GM12878 (cell line): ENCODE measurements around the gene RHCG.

ENCODE experiments used
- BCL3 ChIP-seq: IDR thresholded peaks from 2 replicates; pipeline ENCODE4 v1.6.1; 2011; ENCODE audit warnings: borderline replicate concordance, low read depth, mild to moderate bottlenecking, moderate library complexity, low read length; ENCODE audit not compliant: insufficient read depth, poor library complexity, severe bottlenecking
- GABPA ChIP-seq: IDR thresholded peaks from 2 replicates; pipeline ENCODE4 v1.6.1; 2014; ENCODE audit warnings: antibody characterized with exemption, low read depth, mild to moderate bottlenecking, inconsistent platforms
- MXI1 ChIP-seq: fragments of 150-350 bp; IDR thresholded peaks from 2 replicates; pipeline ENCODE4 v1.6.1; 2011; ENCODE audit warnings: low read depth, mild to moderate bottlenecking, inconsistent platforms, low read length, improper control_type of control experiment
- NFYA ChIP-seq: IDR thresholded peaks from 2 replicates; pipeline ENCODE4 v1.6.1; 2011; ENCODE audit warnings: low read depth, mild to moderate bottlenecking, low read length, improper control_type of control experiment, borderline replicate concordance
- SP1 ChIP-seq: IDR thresholded peaks from one replicate; pipeline ENCODE4 v1.6.1; 2011; ENCODE audit warnings: low read depth, low read length
- ZNF274 ChIP-seq: IDR thresholded peaks from one replicate; pipeline ENCODE4 v1.8.0; 2011; ENCODE audit not compliant: insufficient read length, insufficient read depth
- TF ChIP-seq, protein P1 (sequence below), 3 experiments: IDR thresholded peaks in 2 of 3; conservative IDR thresholded peaks in 1 of 3; 2 replicates each; pipeline ENCODE4 v1.5.1; 2011; ENCODE audit warnings: low read depth in 3 of 3, low read length in 3 of 3, mild to moderate bottlenecking in 3 of 3, control low read depth in 2 of 3, moderate library complexity in 2 of 3, inconsistent platforms in 1 of 3, mixed read lengths in 1 of 3; ENCODE audit not compliant: control insufficient read depth in 2 of 3, insufficient read depth in 1 of 3; ENCODE audit errors: extremely low read depth in 1 of 3

GRCh38 chr15:89429023-89429422 lies 67.4 kb downstream of the RHCG start:
- TF ChIP-seq ZNF274 (no peak), BCL3 (no peak), NFYA (no peak), GABPA (no peak), SP1 (no peak), MXI1 (no peak)
- TF ChIP-seq, protein P1, sequence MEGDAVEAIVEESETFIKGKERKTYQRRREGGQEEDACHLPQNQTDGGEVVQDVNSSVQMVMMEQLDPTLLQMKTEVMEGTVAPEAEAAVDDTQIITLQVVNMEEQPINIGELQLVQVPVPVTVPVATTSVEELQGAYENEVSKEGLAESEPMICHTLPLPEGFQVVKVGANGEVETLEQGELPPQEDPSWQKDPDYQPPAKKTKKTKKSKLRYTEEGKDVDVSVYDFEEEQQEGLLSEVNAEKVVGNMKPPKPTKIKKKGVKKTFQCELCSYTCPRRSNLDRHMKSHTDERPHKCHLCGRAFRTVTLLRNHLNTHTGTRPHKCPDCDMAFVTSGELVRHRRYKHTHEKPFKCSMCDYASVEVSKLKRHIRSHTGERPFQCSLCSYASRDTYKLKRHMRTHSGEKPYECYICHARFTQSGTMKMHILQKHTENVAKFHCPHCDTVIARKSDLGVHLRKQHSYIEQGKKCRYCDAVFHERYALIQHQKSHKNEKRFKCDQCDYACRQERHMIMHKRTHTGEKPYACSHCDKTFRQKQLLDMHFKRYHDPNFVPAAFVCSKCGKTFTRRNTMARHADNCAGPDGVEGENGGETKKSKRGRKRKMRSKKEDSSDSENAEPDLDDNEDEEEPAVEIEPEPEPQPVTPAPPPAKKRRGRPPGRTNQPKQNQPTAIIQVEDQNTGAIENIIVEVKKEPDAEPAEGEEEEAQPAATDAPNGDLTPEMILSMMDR (IDR thresholded peaks at IDR 0.05 in 2 of 3, conservative IDR thresholded peaks at IDR 0.05 in 1 of 3; ENCODE audit: control insufficient read depth in 2 of 3, extremely low read depth in 1 of 3, insufficient read depth in 1 of 3, low read depth in 3 of 3, low read length in 3 of 3) = no peak
